OCI-LY7 (cell line): ENCODE measurements around the gene MCTP2. TPM values are rescaled to one million over a fixed set of nuclear protein-coding genes. Genes with fewer than 3 reads are reported as not detected.
"Not testable (repeated sequence)": the region's sequence is repeated elsewhere in the genome, so short reads cannot be mapped to it uniquely, and the experiment has no call there.

ENCODE experiments used
- BruUV-seq: library from RNA; stranded (reverse); fragments of 400-500 nt; replicated peaks from 2 replicates; lab custom pipeline; 2021; lab: Mats Ljungman, UMichigan
- CTCF ChIA-PET: fragments of 300-600 bp; sonication (Branson Sonifier 250); formaldehyde crosslinking; loops from one replicate; lab custom pipeline; 2022; ENCODE audit warnings: antibody characterized with exemption; ENCODE audit not compliant: unreplicated experiment; lab: Charles Lee
- POLR2A ChIA-PET: fragments of 300-600 bp; sonication (Branson Sonifier 250); formaldehyde crosslinking; loops from one replicate; lab custom pipeline; 2022; ENCODE audit warnings: antibody characterized with exemption; lab: Charles Lee
- DNase-seq: peaks from one replicate; pipeline ENCODE4 v3.0.0-alpha.2; 2015; ENCODE audit warnings: low spot score
- H2AFZ ChIP-seq: fragments of 200-600 bp; sonication (generic), shearing (Covaris generic); 2 replicates; pipeline ENCODE4 v1.6.1; 2014; ENCODE audit warnings: mild to moderate bottlenecking, antibody characterized with exemption, low read length, moderate library complexity
- H3K27ac ChIP-seq: fragments of 200-600 bp; sonication (generic); 2 replicates; pipeline ENCODE4 v1.5.1; 2014; ENCODE audit warnings: mixed run types, low read depth, mild to moderate bottlenecking, moderate library complexity, low read length, inconsistent platforms; ENCODE audit not compliant: poor library complexity, severe bottlenecking
- H3K36me3 ChIP-seq: fragments of 200-600 bp; sonication (generic); 2 replicates; pipeline ENCODE4 v1.6.1; 2014; ENCODE audit warnings: mild to moderate bottlenecking, antibody characterized with exemption, low read length, moderate library complexity, mixed read lengths; ENCODE audit not compliant: insufficient read depth
- H3K4me1 ChIP-seq: fragments of 200-600 bp; sonication (generic); 2 replicates; pipeline ENCODE4 v1.5.1; 2014; ENCODE audit warnings: mild to moderate bottlenecking, low read length; ENCODE audit not compliant: insufficient read depth, poor library complexity, severe bottlenecking
- H3K4me2 ChIP-seq: fragments of 200-600 bp; sonication (generic); 2 replicates; pipeline ENCODE4 v1.6.1; 2014; ENCODE audit warnings: mild to moderate bottlenecking, low read length
- H3K4me3 ChIP-seq: fragments of 200-600 bp; sonication (generic); 2 replicates; pipeline ENCODE4 v1.5.1; 2014; ENCODE audit warnings: mild to moderate bottlenecking, low read depth, low read length; ENCODE audit not compliant: poor library complexity, severe bottlenecking
- H3K79me2 ChIP-seq: fragments of 200-600 bp; sonication (generic); 2 replicates; pipeline ENCODE4 v1.6.1; 2016; ENCODE audit warnings: low read depth, mild to moderate bottlenecking, low read length, moderate library complexity, mixed read lengths; ENCODE audit not compliant: insufficient read depth
- H3K9me2 ChIP-seq: fragments of 200-600 bp; sonication (generic); 2 replicates; pipeline ENCODE4 v1.6.1; 2016; ENCODE audit warnings: mild to moderate bottlenecking, low read length, mixed read lengths; ENCODE audit not compliant: insufficient read depth
- H3K9me3 ChIP-seq: fragments of 200-600 bp; sonication (generic); 2 replicates; pipeline ENCODE4 v1.6.1; 2014; ENCODE audit warnings: mild to moderate bottlenecking, mixed run types, low read length, mixed read lengths
- H4K20me1 ChIP-seq: fragments of 200-600 bp; sonication (generic); 2 replicates; pipeline ENCODE4 v1.6.1; 2014; ENCODE audit warnings: mild to moderate bottlenecking, antibody characterized with exemption, low read length, moderate library complexity, mixed read lengths; ENCODE audit not compliant: insufficient read depth
- EZH2phosphoT487 ChIP-seq: fragments of 200-600 bp; sonication (generic); IDR thresholded peaks from 2 replicates; pipeline ENCODE4 v1.6.1; 2018; ENCODE audit warnings: low read depth, borderline replicate concordance, mild to moderate bottlenecking, mixed run types, antibody characterized with exemption, low read length, moderate library complexity, mixed read lengths
- intact Hi-C: fragments of 100-400 bp; cut with micrococcal nuclease; formaldehyde crosslinking; loops from one replicate; pipeline ENCODE4 v1.10.0; 2022; ENCODE audit not compliant: unreplicated experiment
- total RNA-seq, 2 experiments: library from RNA; depleted of rRNA in 1 of 2; stranded (reverse); fragments of >200 nt in 1 of 2; shearing (Covaris generic) in 1 of 2; gene quantifications; 2 replicates each; pipeline ENCODE4 v1.2.3, GENCODE V29; 2014 to 2022
- TF ChIP-seq, protein P1 (sequence below): fragments of 200-600 bp; sonication (generic); conservative IDR thresholded peaks from 2 replicates; pipeline ENCODE4 v1.5.1; 2014; ENCODE audit warnings: mild to moderate bottlenecking, antibody characterized with exemption, low read length, moderate library complexity, mixed read lengths

The MCTP2 gene
- total RNA-seq, 2 experiments from 2014 or later, result 73.2 to 90.6 TPM

DNA sequence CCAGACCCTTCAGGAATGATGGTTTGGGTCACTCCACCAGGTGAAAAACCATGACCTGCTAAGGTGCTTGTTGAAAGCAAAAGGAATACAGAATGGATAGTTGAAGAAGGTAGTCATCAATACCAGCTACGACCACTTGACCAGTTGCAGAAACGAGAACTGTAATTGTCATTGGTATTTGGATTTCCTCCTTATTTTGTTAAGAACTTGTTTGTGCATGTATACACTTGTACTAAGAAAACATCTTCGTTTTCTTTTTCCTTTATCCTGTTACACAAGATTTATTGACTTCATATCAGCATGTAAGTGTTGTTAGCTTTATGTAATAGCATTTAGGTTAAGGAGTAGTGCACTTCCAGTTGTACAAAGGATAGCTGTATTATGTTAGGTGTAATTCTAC, 261.8 kb downstream of the MCTP2 start:
- no TSS peak for BruUV-seq
- Histone ChIP-seq H2AFZ (no peak overlapping the region), H3K9me2 (no peaks in the 10 kb centered on the region), H3K27ac (no peak overlapping the region), H3K4me2 (no peak overlapping the region), H3K9me3 (no peaks in the 10 kb centered on the region), H4K20me1 (no peaks in the 10 kb centered on the region), H3K4me3 (no peak overlapping the region), H3K36me3 (no peaks in the 10 kb centered on the region), H3K4me1 (peaks cover 10% of the 10 kb centered on the region), H3K79me2 (no peaks in the 10 kb centered on the region)
- ChIA-PET CTCF (no interaction called here), POLR2A (no interaction called here)
- intact Hi-C loops, result loop anchor here (1.0 kb wide), 1 partner anchor 48 kb away; no protein-coding TSS in a partner anchor
- DNase-seq, result no peak
- no peak for TF ChIP-seq EZH2phosphoT487
- TF ChIP-seq, protein P1, sequence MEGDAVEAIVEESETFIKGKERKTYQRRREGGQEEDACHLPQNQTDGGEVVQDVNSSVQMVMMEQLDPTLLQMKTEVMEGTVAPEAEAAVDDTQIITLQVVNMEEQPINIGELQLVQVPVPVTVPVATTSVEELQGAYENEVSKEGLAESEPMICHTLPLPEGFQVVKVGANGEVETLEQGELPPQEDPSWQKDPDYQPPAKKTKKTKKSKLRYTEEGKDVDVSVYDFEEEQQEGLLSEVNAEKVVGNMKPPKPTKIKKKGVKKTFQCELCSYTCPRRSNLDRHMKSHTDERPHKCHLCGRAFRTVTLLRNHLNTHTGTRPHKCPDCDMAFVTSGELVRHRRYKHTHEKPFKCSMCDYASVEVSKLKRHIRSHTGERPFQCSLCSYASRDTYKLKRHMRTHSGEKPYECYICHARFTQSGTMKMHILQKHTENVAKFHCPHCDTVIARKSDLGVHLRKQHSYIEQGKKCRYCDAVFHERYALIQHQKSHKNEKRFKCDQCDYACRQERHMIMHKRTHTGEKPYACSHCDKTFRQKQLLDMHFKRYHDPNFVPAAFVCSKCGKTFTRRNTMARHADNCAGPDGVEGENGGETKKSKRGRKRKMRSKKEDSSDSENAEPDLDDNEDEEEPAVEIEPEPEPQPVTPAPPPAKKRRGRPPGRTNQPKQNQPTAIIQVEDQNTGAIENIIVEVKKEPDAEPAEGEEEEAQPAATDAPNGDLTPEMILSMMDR, result no peak

DNA sequence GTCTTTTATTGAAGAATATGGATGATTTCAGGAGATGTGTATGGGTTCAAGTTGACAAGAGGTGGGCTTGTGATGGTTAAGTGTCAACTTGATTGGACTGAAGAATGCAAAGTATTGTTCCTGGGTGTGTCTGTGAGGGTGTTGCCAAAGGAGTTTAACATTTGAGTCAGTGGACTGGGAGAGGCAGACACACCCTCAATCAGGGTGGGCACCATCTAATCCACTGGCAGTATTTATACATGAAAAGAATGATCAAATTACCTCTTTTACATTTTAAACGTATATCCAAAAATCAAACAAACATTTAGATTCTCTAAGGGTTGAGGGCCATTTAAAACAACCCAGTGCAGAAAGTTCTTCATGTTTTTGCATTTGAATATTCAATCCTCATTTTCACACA, 262.2 kb downstream of the MCTP2 start:
- CTCF ChIA-PET, result not testable (repeated sequence)

DNA sequence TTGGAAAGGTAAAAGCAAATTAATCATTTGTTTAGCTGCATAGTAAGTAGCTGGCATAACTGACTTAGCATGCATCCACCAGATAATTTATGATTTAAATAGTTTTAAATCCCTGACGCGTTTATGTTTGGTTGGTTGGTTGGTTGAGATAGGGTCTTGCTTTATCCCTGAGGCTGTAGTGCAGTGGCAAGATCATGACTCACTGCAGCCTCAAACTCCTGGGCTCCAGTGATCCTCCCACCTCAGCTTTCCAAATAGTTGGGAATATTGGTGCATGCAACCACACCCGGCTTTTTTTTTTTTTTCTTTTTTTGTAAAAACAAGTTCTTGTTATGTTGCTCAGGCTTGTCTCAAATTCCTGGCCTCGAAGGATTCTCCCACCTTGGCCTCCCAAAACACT, 263.4 kb downstream of the MCTP2 start:
- no peak overlapping the region for H3K27ac ChIP-seq
- H3K36me3 ChIP-seq, result no peaks in the 10 kb centered on the region
- H3K9me2 ChIP-seq, result no peaks in the 10 kb centered on the region
- BruUV-seq, result no TSS peak
- no peaks in the 10 kb centered on the region for H4K20me1 ChIP-seq
- no peaks in the 10 kb centered on the region for H3K79me2 ChIP-seq
- no peak overlapping the region for H3K4me3 ChIP-seq
- H3K9me3 ChIP-seq, result no peaks in the 10 kb centered on the region
- H3K4me1 ChIP-seq, result peaks cover 10% of the 10 kb centered on the region
- intact Hi-C loops, result no loop called here
- H3K4me2 ChIP-seq, result no peak overlapping the region
- POLR2A ChIA-PET, result interaction anchor here (1.1 kb wide), 1 partner anchor 67 kb away, joined by 3 read pairs; no protein-coding TSS in a partner anchor
- CTCF ChIA-PET, result no interaction called here
- DNase-seq, result no peak
- TF ChIP-seq EZH2phosphoT487, result no peak
- TF ChIP-seq, protein P1, result no peak
- H2AFZ ChIP-seq, result no peak overlapping the region

More for the DNA sequence above, 262.2 kb downstream of the MCTP2 start:
- H3K27ac ChIP-seq, H4K20me1 ChIP-seq, BruUV-seq, DNase-seq, H3K9me3 ChIP-seq, H3K4me1 ChIP-seq, POLR2A ChIA-PET, H3K9me2 ChIP-seq, H3K36me3 ChIP-seq, H2AFZ ChIP-seq, H3K79me2 ChIP-seq, H3K4me3 ChIP-seq, H3K4me2 ChIP-seq: not testable (repeated sequence)
- intact Hi-C loops, result loop anchor here (1.0 kb wide), 1 partner anchor 48 kb away; no protein-coding TSS in a partner anchor
